SK-N-SH (cell line): ENCODE results near the gene RAPGEF2.
"Not testable (repeated sequence)": the region's sequence is repeated elsewhere in the genome, so short reads cannot be mapped to it uniquely, and the experiment has no call there.

ENCODE experiments used
- CHD2 ChIP-seq: fragments of 150-350 bp; IDR thresholded peaks from 2 replicates; pipeline ENCODE4 v1.6.1; 2018; ENCODE audit warnings: low read length; ENCODE audit not compliant: partially characterized antibody
- CTCF ChIP-seq: fragments of 200-600 bp; sonication (generic); IDR thresholded peaks from 2 replicates; pipeline ENCODE4 v1.6.1; 2017; ENCODE audit warnings: antibody characterized with exemption, mild to moderate bottlenecking, moderate library complexity
- EP300 ChIP-seq, 2 experiments: IDR thresholded peaks; 2 replicates each; pipeline versions ENCODE4 v1.4.0 to v1.6.1; 2012; ENCODE audit warnings: borderline replicate concordance in 1 of 2, low read depth in 1 of 2, low read length in 1 of 2
- MXI1 ChIP-seq: IDR thresholded peaks from 2 replicates; pipeline ENCODE4 v1.6.1; 2012; ENCODE audit warnings: mild to moderate bottlenecking, low read depth, low read length, improper control_type of control experiment
- NFIC ChIP-seq: IDR thresholded peaks from 2 replicates; pipeline ENCODE4 v1.4.0; 2012; ENCODE audit warnings: borderline replicate concordance
- POLR2AphosphoS5 ChIP-seq: IDR thresholded peaks from 2 replicates; pipeline ENCODE4 v1.6.1; 2012; ENCODE audit warnings: low read depth, low read length
- TAF1 ChIP-seq: IDR thresholded peaks from 2 replicates; pipeline ENCODE4 v1.6.1; 2012; ENCODE audit warnings: low read depth, mild to moderate bottlenecking, low read length, moderate library complexity, borderline replicate concordance
- TCF12 ChIP-seq: IDR thresholded peaks from 2 replicates; pipeline ENCODE4 v1.4.0; 2012
- TF ChIP-seq, protein P1 (sequence below): IDR thresholded peaks from 2 replicates; pipeline ENCODE4 v1.4.0; 2012; ENCODE audit warnings: low read depth, borderline replicate concordance
- TF ChIP-seq, protein P2 (sequence below): IDR thresholded peaks from 2 replicates; pipeline ENCODE4 v1.6.1; 2012; ENCODE audit warnings: mild to moderate bottlenecking, low read depth, low read length, moderate library complexity

DNA sequence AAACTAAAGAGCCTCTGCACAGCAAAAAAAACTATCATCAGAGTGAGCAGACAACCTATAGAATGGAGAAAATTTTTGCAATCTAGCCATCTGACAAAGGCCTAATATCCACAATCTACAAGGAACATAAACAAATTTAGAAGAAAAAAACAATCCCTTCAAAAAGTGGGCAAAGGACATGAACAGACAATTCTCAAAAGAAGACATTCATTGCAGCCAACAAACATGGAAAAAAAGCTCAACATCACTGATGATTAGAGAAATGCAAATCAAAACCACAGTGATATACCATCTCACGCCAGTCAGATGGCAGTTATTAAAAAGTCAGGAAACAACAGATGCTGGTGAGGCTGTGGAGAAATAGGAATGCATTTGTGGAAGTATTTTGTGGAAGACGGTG, 13.2 kb downstream of the RAPGEF2 start:
- TF ChIP-seq CTCF; POLR2AphosphoS5; CHD2; TCF12; MXI1; NFIC; EP300 (IDR thresholded peaks at IDR 0.05; ENCODE audit: borderline replicate concordance in 1 of 2, low read depth in 1 of 2, low read length in 1 of 2); TAF1: not testable (repeated sequence)
- TF ChIP-seq, protein P1, sequence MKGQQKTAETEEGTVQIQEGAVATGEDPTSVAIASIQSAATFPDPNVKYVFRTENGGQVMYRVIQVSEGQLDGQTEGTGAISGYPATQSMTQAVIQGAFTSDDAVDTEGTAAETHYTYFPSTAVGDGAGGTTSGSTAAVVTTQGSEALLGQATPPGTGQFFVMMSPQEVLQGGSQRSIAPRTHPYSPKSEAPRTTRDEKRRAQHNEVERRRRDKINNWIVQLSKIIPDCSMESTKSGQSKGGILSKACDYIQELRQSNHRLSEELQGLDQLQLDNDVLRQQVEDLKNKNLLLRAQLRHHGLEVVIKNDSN = not testable (repeated sequence)
- TF ChIP-seq, protein P2, sequence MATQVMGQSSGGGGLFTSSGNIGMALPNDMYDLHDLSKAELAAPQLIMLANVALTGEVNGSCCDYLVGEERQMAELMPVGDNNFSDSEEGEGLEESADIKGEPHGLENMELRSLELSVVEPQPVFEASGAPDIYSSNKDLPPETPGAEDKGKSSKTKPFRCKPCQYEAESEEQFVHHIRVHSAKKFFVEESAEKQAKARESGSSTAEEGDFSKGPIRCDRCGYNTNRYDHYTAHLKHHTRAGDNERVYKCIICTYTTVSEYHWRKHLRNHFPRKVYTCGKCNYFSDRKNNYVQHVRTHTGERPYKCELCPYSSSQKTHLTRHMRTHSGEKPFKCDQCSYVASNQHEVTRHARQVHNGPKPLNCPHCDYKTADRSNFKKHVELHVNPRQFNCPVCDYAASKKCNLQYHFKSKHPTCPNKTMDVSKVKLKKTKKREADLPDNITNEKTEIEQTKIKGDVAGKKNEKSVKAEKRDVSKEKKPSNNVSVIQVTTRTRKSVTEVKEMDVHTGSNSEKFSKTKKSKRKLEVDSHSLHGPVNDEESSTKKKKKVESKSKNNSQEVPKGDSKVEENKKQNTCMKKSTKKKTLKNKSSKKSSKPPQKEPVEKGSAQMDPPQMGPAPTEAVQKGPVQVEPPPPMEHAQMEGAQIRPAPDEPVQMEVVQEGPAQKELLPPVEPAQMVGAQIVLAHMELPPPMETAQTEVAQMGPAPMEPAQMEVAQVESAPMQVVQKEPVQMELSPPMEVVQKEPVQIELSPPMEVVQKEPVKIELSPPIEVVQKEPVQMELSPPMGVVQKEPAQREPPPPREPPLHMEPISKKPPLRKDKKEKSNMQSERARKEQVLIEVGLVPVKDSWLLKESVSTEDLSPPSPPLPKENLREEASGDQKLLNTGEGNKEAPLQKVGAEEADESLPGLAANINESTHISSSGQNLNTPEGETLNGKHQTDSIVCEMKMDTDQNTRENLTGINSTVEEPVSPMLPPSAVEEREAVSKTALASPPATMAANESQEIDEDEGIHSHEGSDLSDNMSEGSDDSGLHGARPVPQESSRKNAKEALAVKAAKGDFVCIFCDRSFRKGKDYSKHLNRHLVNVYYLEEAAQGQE = not testable (repeated sequence)
